Measurements from ENCODE around the gene NPAS1.

Gene NPAS1

GRCh38 chr19:47020992-47021496 lies 1.4 kb downstream of the NPAS1 start:
- no peak for DNase-seq

GRCh38 chr19:47021536-47022139 lies 2.0 kb downstream of the NPAS1 start:
- DNase-seq, result no peak

GRCh38 chr19:47022140-47022536 lies 2.5 kb downstream of the NPAS1 start:
- DNase-seq, result no peak

GRCh38 chr19:47022541-47023447 lies 3.2 kb downstream of the NPAS1 start:
- DNase-seq, result no peak

- DNase-seq, result no peak
These were observed 3.8 kb downstream of the NPAS1 start for GRCh38 chr19:47023448-47023794.

GRCh38 chr19:47024502-47024901 lies 4.9 kb downstream of the NPAS1 start:
- DNase-seq, result no peak

GRCh38 chr19:47026156-47026555 lies 6.5 kb downstream of the NPAS1 start:
- DNase-seq, result no peak

GRCh38 chr19:47026889-47027288 lies 7.3 kb downstream of the NPAS1 start:
- DNase-seq, result no peak

GRCh38 chr19:47027586-47028088 lies 8.0 kb downstream of the NPAS1 start:
- DNase-seq, result no peak

GRCh38 chr19:47028195-47028601 lies 8.6 kb downstream of the NPAS1 start:
- DNase-seq, result peak; percentile 41

GRCh38 chr19:47032171-47032811 lies 12.7 kb downstream of the NPAS1 start:
- DNase-seq, result no peak

- peak; percentile 78 for DNase-seq
These were observed 15.8 kb downstream of the NPAS1 start for GRCh38 chr19:47035127-47036096.

- DNase-seq, result no peak
These were observed 16.5 kb downstream of the NPAS1 start for GRCh38 chr19:47036097-47036651.

GRCh38 chr19:47037766-47038165 lies 18.1 kb downstream of the NPAS1 start:
- DNase-seq, result no peak

GRCh38 chr19:47039239-47039874 lies 19.7 kb downstream of the NPAS1 start:
- DNase-seq, result no peak

- DNase-seq, result no peak
These were observed 21.2 kb downstream of the NPAS1 start for GRCh38 chr19:47040869-47041268.

GRCh38 chr19:47044946-47045866 lies 25.6 kb downstream of the NPAS1 start:
- DNase-seq, result no peak

GRCh38 chr19:47045867-47046470 lies 26.3 kb downstream of the NPAS1 start:
- no peak for DNase-seq

- DNase-seq, result no peak
These were observed 27.7 kb downstream of the NPAS1 start for GRCh38 chr19:47047272-47047762.

Data from NCI-H1694 (cell line).